HepG2 (cell line): Measurements from ENCODE around the gene CYSTM1.

Experiments
- CREB3 ChIP-seq: sonication (generic); formaldehyde crosslinking; IDR thresholded peaks from 2 replicates; pipeline ENCODE4 v1.5.0; 2020; ENCODE audit warnings: missing genetic modification reagents
- FOXA3 ChIP-seq: IDR thresholded peaks from 2 replicates; pipeline ENCODE4 v1.6.1; 2016; ENCODE audit warnings: missing genetic modification reagents, missing compliant biosample characterization
- FOXC1 ChIP-seq: sonication (generic); formaldehyde crosslinking; IDR thresholded peaks from 2 replicates; pipeline ENCODE4 v1.8.0; 2022; ENCODE audit warnings: mild to moderate bottlenecking, missing genetic modification reagents, borderline replicate concordance
- HIVEP1 ChIP-seq: sonication (generic); formaldehyde crosslinking; IDR thresholded peaks from 2 replicates; pipeline ENCODE4 v1.4.0; 2020; ENCODE audit warnings: mild to moderate bottlenecking, missing genetic modification reagents
- HNRNPH1 ChIP-seq: fragments of 200-400 bp; formaldehyde crosslinking; optimal IDR thresholded peaks from 2 replicates; pipeline ENCODE3; 2017; ENCODE audit warnings: mild to moderate bottlenecking, low read depth, low read length
- HOXA7 ChIP-seq: sonication (generic); formaldehyde crosslinking; IDR thresholded peaks from 2 replicates; pipeline ENCODE4 v1.8.1; 2022; ENCODE audit warnings: mild to moderate bottlenecking, missing genetic modification reagents, moderate library complexity
- TBL1XR1 ChIP-seq: fragments of 150-350 bp; IDR thresholded peaks from 2 replicates; pipeline ENCODE4 v1.6.1; 2014; ENCODE audit warnings: borderline replicate concordance, low read length; ENCODE audit not compliant: partially characterized antibody
- USF2 ChIP-seq, 2 experiments: sonication (generic) in 1 of 2; formaldehyde crosslinking in 1 of 2; IDR thresholded peaks; 2 replicates each; pipeline versions ENCODE4 v1.5.1 to v1.6.1; 2011 to 2020; ENCODE audit warnings: borderline replicate concordance in 1 of 2, low read depth in 1 of 2, low read length in 1 of 2, mild to moderate bottlenecking in 1 of 2, missing genetic modification reagents in 1 of 2, moderate library complexity in 1 of 2
- ZNF503 ChIP-seq: sonication (generic); formaldehyde crosslinking; IDR thresholded peaks from 2 replicates; pipeline ENCODE4 v1.4.0; 2020; ENCODE audit warnings: missing genetic modification reagents
- ZNF543 ChIP-seq: sonication (generic); formaldehyde crosslinking; IDR thresholded peaks from 2 replicates; pipeline ENCODE4 v1.4.0; 2020; ENCODE audit warnings: mild to moderate bottlenecking, missing genetic modification reagents
- TF ChIP-seq, protein P1 (sequence below): IDR thresholded peaks from 2 replicates; pipeline ENCODE4 v1.6.1; 2012; ENCODE audit warnings: inconsistent platforms
- TF ChIP-seq, protein P2 (sequence below): sonication (generic); formaldehyde crosslinking; IDR thresholded peaks from 2 replicates; pipeline ENCODE4 v1.4.0; 2020; ENCODE audit warnings: mild to moderate bottlenecking, low read depth, missing genetic modification reagents
- TF ChIP-seq, protein P3 (sequence below): sonication (generic); formaldehyde crosslinking; conservative IDR thresholded peaks from 2 replicates; pipeline ENCODE4 v1.5.0; 2020; ENCODE audit warnings: missing genetic modification reagents

DNA sequence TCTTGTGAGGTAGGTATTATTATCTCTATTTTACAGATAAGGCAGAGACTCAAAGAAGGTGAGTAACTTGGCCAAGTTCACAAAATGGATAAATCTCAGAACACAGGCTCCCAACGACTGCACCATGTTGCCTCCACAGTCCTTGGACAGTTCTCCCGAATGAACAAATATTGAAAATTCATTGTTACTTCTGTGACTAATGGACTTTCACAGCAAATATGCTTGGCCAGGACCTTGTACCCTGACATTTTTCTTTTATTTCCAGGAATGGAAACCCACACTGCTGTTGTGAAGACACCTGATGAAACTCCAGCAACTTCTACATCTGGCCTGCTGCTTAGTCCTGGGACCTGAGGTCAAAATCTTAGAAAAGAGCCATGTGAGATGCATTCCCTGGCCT lies 2.5 kb upstream of the CYSTM1 start:
- TF ChIP-seq, protein P1, sequence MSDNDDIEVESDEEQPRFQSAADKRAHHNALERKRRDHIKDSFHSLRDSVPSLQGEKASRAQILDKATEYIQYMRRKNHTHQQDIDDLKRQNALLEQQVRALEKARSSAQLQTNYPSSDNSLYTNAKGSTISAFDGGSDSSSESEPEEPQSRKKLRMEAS, result no peak
- TF ChIP-seq ZNF503 (CRISPR knock-in tag), result no peak
- TF ChIP-seq CREB3 (CRISPR knock-in tag), result no peak
- TF ChIP-seq, protein P2, sequence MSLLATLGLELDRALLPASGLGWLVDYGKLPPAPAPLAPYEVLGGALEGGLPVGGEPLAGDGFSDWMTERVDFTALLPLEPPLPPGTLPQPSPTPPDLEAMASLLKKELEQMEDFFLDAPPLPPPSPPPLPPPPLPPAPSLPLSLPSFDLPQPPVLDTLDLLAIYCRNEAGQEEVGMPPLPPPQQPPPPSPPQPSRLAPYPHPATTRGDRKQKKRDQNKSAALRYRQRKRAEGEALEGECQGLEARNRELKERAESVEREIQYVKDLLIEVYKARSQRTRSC (CRISPR knock-in tag), result no peak
- TF ChIP-seq USF2 (IDR thresholded peaks at IDR 0.05; ENCODE audit: low read depth, low read length), result no peak
- TF ChIP-seq USF2 (CRISPR knock-in tag; IDR thresholded peaks at IDR 0.05; ENCODE audit: borderline replicate concordance), result no peak
- no peak for TF ChIP-seq TBL1XR1
- no peak for TF ChIP-seq HIVEP1 (CRISPR knock-in tag)
- TF ChIP-seq HOXA7, result no peak
- TF ChIP-seq FOXC1, result no peak
- no peak for TF ChIP-seq FOXA3 (CRISPR knock-in tag)
- TF ChIP-seq ZNF543 (CRISPR knock-in tag), result no peak
- TF ChIP-seq, protein P3, sequence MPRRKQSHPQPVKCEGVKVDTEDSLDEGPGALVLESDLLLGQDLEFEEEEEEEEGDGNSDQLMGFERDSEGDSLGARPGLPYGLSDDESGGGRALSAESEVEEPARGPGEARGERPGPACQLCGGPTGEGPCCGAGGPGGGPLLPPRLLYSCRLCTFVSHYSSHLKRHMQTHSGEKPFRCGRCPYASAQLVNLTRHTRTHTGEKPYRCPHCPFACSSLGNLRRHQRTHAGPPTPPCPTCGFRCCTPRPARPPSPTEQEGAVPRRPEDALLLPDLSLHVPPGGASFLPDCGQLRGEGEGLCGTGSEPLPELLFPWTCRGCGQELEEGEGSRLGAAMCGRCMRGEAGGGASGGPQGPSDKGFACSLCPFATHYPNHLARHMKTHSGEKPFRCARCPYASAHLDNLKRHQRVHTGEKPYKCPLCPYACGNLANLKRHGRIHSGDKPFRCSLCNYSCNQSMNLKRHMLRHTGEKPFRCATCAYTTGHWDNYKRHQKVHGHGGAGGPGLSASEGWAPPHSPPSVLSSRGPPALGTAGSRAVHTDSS (CRISPR knock-in tag), result no peak
- no peak for TF ChIP-seq HNRNPH1
